Vagina (tissue), 2 donors: ENCODE results near the gene ATP6V0D1.

Experiments
- POLR2A ChIP-seq, 2 donors: fragments of 450-650 bp; IDR thresholded peaks; one replicate each; pipeline ENCODE4 v1.6.1; 2017; ENCODE audit warnings: antibody characterized with exemption in 2 of 2, mild to moderate bottlenecking in 2 of 2, moderate library complexity in 2 of 2
- POLR2AphosphoS5 ChIP-seq, 2 donors: sonication (generic); formaldehyde crosslinking; IDR thresholded peaks; one replicate each; pipeline ENCODE4 v1.9.0; 2017; ENCODE audit warnings: antibody characterized with exemption in 2 of 2, mild to moderate bottlenecking in 2 of 2, low read depth in 1 of 2; ENCODE audit not compliant: insufficient read depth in 1 of 2
- TF ChIP-seq, protein P1 (sequence below), 3 experiments: fragments of 450-650 bp in 2 of 3; fragments of 200-600 bp in 1 of 3; sonication (generic) in 1 of 3; IDR thresholded peaks; one replicate each; pipeline ENCODE4 v1.5.1; 2017 to 2019; ENCODE audit warnings: antibody characterized with exemption in 3 of 3, mild to moderate bottlenecking in 2 of 3, moderate library complexity in 2 of 3

- TF ChIP-seq, protein P1, sequence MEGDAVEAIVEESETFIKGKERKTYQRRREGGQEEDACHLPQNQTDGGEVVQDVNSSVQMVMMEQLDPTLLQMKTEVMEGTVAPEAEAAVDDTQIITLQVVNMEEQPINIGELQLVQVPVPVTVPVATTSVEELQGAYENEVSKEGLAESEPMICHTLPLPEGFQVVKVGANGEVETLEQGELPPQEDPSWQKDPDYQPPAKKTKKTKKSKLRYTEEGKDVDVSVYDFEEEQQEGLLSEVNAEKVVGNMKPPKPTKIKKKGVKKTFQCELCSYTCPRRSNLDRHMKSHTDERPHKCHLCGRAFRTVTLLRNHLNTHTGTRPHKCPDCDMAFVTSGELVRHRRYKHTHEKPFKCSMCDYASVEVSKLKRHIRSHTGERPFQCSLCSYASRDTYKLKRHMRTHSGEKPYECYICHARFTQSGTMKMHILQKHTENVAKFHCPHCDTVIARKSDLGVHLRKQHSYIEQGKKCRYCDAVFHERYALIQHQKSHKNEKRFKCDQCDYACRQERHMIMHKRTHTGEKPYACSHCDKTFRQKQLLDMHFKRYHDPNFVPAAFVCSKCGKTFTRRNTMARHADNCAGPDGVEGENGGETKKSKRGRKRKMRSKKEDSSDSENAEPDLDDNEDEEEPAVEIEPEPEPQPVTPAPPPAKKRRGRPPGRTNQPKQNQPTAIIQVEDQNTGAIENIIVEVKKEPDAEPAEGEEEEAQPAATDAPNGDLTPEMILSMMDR (IDR thresholded peaks at IDR 0.05): no peak
- TF ChIP-seq POLR2A (IDR thresholded peaks at IDR 0.05): no peak
- TF ChIP-seq POLR2AphosphoS5 (IDR thresholded peaks at IDR 0.05; ENCODE audit: insufficient read depth in 1 of 2, low read depth in 1 of 2): no peak
Observed at GRCh38 chr16:67403976-67404555, 76.9 kb downstream of the ATP6V0D1 start.
